ENCODE results near the gene ZIC1.

ZIC1 gene

GRCh38 chr3:147406028-147406931 lies 2.9 kb upstream of the ZIC1 start, which contains the start of gene ZIC4:
TSS of gene ZIC4 (minus strand) at chr3:147406543. CDS start at chr3:147402797, 3,746 bp downstream.
- H3K23ac ChIP-seq (ENCODE audit: low read length), result no peak within 1 kb of the TSS
- no peak within 1 kb of the TSS for H3K9ac ChIP-seq (ENCODE audit: low read length)
- WGBS (ENCODE audit: extremely low coverage, insufficient coverage, insufficient read length), result no CpG with 5 or more reads among the region's 25 CpGs
- H2AFZ ChIP-seq (ENCODE audit: insufficient read depth, low read length, poor library complexity), result no peak within 1 kb of the TSS
- H3K14ac ChIP-seq (ENCODE audit: low read length), result no peak within 1 kb of the TSS
- H3K9me3 ChIP-seq (ENCODE audit: insufficient read depth, low read depth, low read length), result peaks cover 11% of the 10 kb centered on the region
- no peak within 1 kb of the TSS for H3K4me3 ChIP-seq (ENCODE audit: low read depth, low read length)
- H2BK120ac ChIP-seq (ENCODE audit: insufficient read depth, low read length, poor library complexity), result no peak within 1 kb of the TSS
- no peak within 1 kb of the TSS for H3K4me2 ChIP-seq (ENCODE audit: low read length)
- H3K27ac ChIP-seq (ENCODE audit: low read depth, low read length), result no peak within 1 kb of the TSS
- H2BK5ac ChIP-seq (ENCODE audit: low read depth, low read length, poor library complexity), result no peak within 1 kb of the TSS
- H4K91ac ChIP-seq (ENCODE audit: low read depth, low read length), result no peak within 1 kb of the TSS
- H3K79me2 ChIP-seq (ENCODE audit: control insufficient read depth, insufficient read depth, low read length, poor library complexity), result no peaks in the 10 kb centered on the region
- no peak for DNase-seq
- no peak within 1 kb of the TSS for H4K12ac ChIP-seq (ENCODE audit: low read depth, low read length)
- peaks cover 2 to 12% of the 10 kb centered on the region in 2 experiments for H3K4me1 ChIP-seq (ENCODE audit: control insufficient read depth in 1 of 2, insufficient read depth in 2 of 2, low read length in 2 of 2)
- H4K8ac ChIP-seq (ENCODE audit: low read depth, low read length), result no peak within 1 kb of the TSS
- H3K4ac ChIP-seq (ENCODE audit: low read depth, low read length), result no peak within 1 kb of the TSS
- H3K27me3 ChIP-seq (ENCODE audit: insufficient read depth, low read length), result peaks cover 75% of the 10 kb centered on the region
- H2AK5ac ChIP-seq (ENCODE audit: low read length), result no peak within 1 kb of the TSS
- H2BK12ac ChIP-seq (ENCODE audit: low read length), result no peak within 1 kb of the TSS
- no peaks in the 10 kb centered on the region for H3K79me1 ChIP-seq (ENCODE audit: low read length)
- H3K18ac ChIP-seq (ENCODE audit: low read length), result no peak within 1 kb of the TSS
- no peaks in the 10 kb centered on the region for H3K36me3 ChIP-seq (ENCODE audit: control insufficient read depth in 1 of 2, insufficient read depth in 2 of 2, low read length in 2 of 2)

- no CpG with 5 or more reads among the region's 17 CpGs for WGBS (ENCODE audit: extremely low coverage, insufficient coverage, insufficient read length)
- Histone ChIP-seq H2BK12ac (ENCODE audit: low read length) (no peak overlapping the region), H2BK120ac (ENCODE audit: insufficient read depth, low read length, poor library complexity) (no peak overlapping the region), H3K79me1 (ENCODE audit: low read length) (no peaks in the 10 kb centered on the region), H2BK5ac (ENCODE audit: low read depth, low read length, poor library complexity) (no peak overlapping the region), H3K9me3 (ENCODE audit: insufficient read depth, low read depth, low read length) (peaks cover 11% of the 10 kb centered on the region), H4K12ac (ENCODE audit: low read depth, low read length) (no peak overlapping the region), H3K4ac (ENCODE audit: low read depth, low read length) (no peak overlapping the region), H3K36me3 (ENCODE audit: control insufficient read depth in 1 of 2, insufficient read depth in 2 of 2, low read length in 2 of 2) (no peaks in the 10 kb centered on the region), H3K4me2 (ENCODE audit: low read length) (no peak overlapping the region), H3K4me3 (ENCODE audit: low read depth, low read length) (no peak overlapping the region), H3K18ac (ENCODE audit: low read length) (no peak overlapping the region), H3K14ac (ENCODE audit: low read length) (no peak overlapping the region), H4K91ac (ENCODE audit: low read depth, low read length) (no peak overlapping the region), H3K27me3 (ENCODE audit: insufficient read depth, low read length) (peaks cover 83% of the 10 kb centered on the region), H3K23ac (ENCODE audit: low read length) (no peak overlapping the region), H3K4me1 (ENCODE audit: control insufficient read depth in 1 of 2, insufficient read depth in 2 of 2, low read length in 2 of 2) (peaks cover 2 to 12% of the 10 kb centered on the region in 2 experiments), H2AFZ (ENCODE audit: insufficient read depth, low read length, poor library complexity) (no peak overlapping the region), H3K79me2 (ENCODE audit: control insufficient read depth, insufficient read depth, low read length, poor library complexity) (no peaks in the 10 kb centered on the region), H4K8ac (ENCODE audit: low read depth, low read length) (no peak overlapping the region), H2AK5ac (ENCODE audit: low read length) (no peak overlapping the region), H3K9ac (ENCODE audit: low read length) (no peak overlapping the region), H3K27ac (ENCODE audit: low read depth, low read length) (no peak overlapping the region)
- DNase-seq, result no peak
These were observed 2.1 kb upstream of the ZIC1 start for GRCh38 chr3:147407114-147407497.

- Histone ChIP-seq H4K91ac (ENCODE audit: low read depth, low read length) (no peak overlapping the region), H2BK5ac (ENCODE audit: low read depth, low read length, poor library complexity) (no peak overlapping the region), H4K8ac (ENCODE audit: low read depth, low read length) (no peak overlapping the region), H4K12ac (ENCODE audit: low read depth, low read length) (no peak overlapping the region), H3K79me1 (ENCODE audit: low read length) (no peaks in the 10 kb centered on the region), H3K79me2 (ENCODE audit: control insufficient read depth, insufficient read depth, low read length, poor library complexity) (no peaks in the 10 kb centered on the region), H3K18ac (ENCODE audit: low read length) (no peak overlapping the region), H3K27ac (ENCODE audit: low read depth, low read length) (no peak overlapping the region), H3K14ac (ENCODE audit: low read length) (no peak overlapping the region), H3K4ac (ENCODE audit: low read depth, low read length) (no peak overlapping the region), H3K9ac (ENCODE audit: low read length) (no peak overlapping the region), H3K9me3 (ENCODE audit: insufficient read depth, low read depth, low read length) (peaks cover 11% of the 10 kb centered on the region), H2BK12ac (ENCODE audit: low read length) (no peak overlapping the region), H2BK120ac (ENCODE audit: insufficient read depth, low read length, poor library complexity) (no peak overlapping the region), H2AK5ac (ENCODE audit: low read length) (no peak overlapping the region), H2AFZ (ENCODE audit: insufficient read depth, low read length, poor library complexity) (no peak overlapping the region), H3K27me3 (ENCODE audit: insufficient read depth, low read length) (peaks cover 87% of the 10 kb centered on the region), H3K4me3 (ENCODE audit: low read depth, low read length) (no peak overlapping the region), H3K36me3 (ENCODE audit: control insufficient read depth in 1 of 2, insufficient read depth in 2 of 2, low read length in 2 of 2) (no peaks in the 10 kb centered on the region), H3K4me1 (ENCODE audit: control insufficient read depth in 1 of 2, insufficient read depth in 2 of 2, low read length in 2 of 2) (peaks cover 2 to 12% of the 10 kb centered on the region in 2 experiments), H3K23ac (ENCODE audit: low read length) (no peak overlapping the region), H3K4me2 (ENCODE audit: low read length) (no peak overlapping the region)
- no CpG with 5 or more reads among the region's 27 CpGs for WGBS (ENCODE audit: extremely low coverage, insufficient coverage, insufficient read length)
- no peak for DNase-seq
These were observed 1.5 kb upstream of the ZIC1 start for GRCh38 chr3:147407498-147408187.

GRCh38 chr3:147408188-147409100 lies 721 bp upstream of the ZIC1 start:
- Histone ChIP-seq H3K23ac (ENCODE audit: low read length) (no peak overlapping the region), H3K14ac (ENCODE audit: low read length) (no peak overlapping the region), H3K9ac (ENCODE audit: low read length) (no peak overlapping the region), H3K79me1 (ENCODE audit: low read length) (no peaks in the 10 kb centered on the region), H4K12ac (ENCODE audit: low read depth, low read length) (no peak overlapping the region), H3K27ac (ENCODE audit: low read depth, low read length) (no peak overlapping the region), H3K79me2 (ENCODE audit: control insufficient read depth, insufficient read depth, low read length, poor library complexity) (no peaks in the 10 kb centered on the region), H4K91ac (ENCODE audit: low read depth, low read length) (no peak overlapping the region), H2AFZ (ENCODE audit: insufficient read depth, low read length, poor library complexity) (no peak overlapping the region), H3K4ac (ENCODE audit: low read depth, low read length) (no peak overlapping the region), H3K18ac (ENCODE audit: low read length) (no peak overlapping the region), H3K4me3 (ENCODE audit: low read depth, low read length) (no peak overlapping the region), H3K4me1 (ENCODE audit: control insufficient read depth in 1 of 2, insufficient read depth in 2 of 2, low read length in 2 of 2) (peaks cover 2 to 12% of the 10 kb centered on the region in 2 experiments), H3K36me3 (ENCODE audit: control insufficient read depth in 1 of 2, insufficient read depth in 2 of 2, low read length in 2 of 2) (no peaks in the 10 kb centered on the region), H4K8ac (ENCODE audit: low read depth, low read length) (no peak overlapping the region), H2BK12ac (ENCODE audit: low read length) (no peak overlapping the region), H2BK120ac (ENCODE audit: insufficient read depth, low read length, poor library complexity) (no peak overlapping the region), H3K4me2 (ENCODE audit: low read length) (no peak overlapping the region), H3K27me3 (ENCODE audit: insufficient read depth, low read length) (peaks cover 95% of the 10 kb centered on the region), H2BK5ac (ENCODE audit: low read depth, low read length, poor library complexity) (no peak overlapping the region), H3K9me3 (ENCODE audit: insufficient read depth, low read depth, low read length) (peaks cover 11% of the 10 kb centered on the region), H2AK5ac (ENCODE audit: low read length) (no peak overlapping the region)
- DNase-seq, result no peak
- no CpG with 5 or more reads among the region's 28 CpGs for WGBS (ENCODE audit: extremely low coverage, insufficient coverage, insufficient read length)
